ENCODE measurements around the gene ATP11A.

Gene ATP11A

GRCh38 chr13:112803422-112803821, 113.6 kb downstream of the ATP11A start:
- FAIRE-seq (no peak), DNase-seq (ENCODE audit: insufficient read length, low spot score) (no peak)
- TF ChIP-seq CTCF (IDR thresholded peaks at IDR 0.05; ENCODE audit: insufficient read depth, missing control alignments), result no peak

GRCh38 chr13:112804374-112804773, 114.5 kb downstream of the ATP11A start:
- no peak for DNase-seq (ENCODE audit: insufficient read length, low spot score)
- FAIRE-seq, result no peak
- no peak for TF ChIP-seq CTCF (IDR thresholded peaks at IDR 0.05; ENCODE audit: insufficient read depth, missing control alignments)

GRCh38 chr13:112806739-112807652, 117.2 kb downstream of the ATP11A start:
- DNase-seq (ENCODE audit: insufficient read length, low spot score) (no peak), FAIRE-seq (no peak)
- no peak for TF ChIP-seq CTCF (IDR thresholded peaks at IDR 0.05; ENCODE audit: insufficient read depth, missing control alignments)

DNA sequence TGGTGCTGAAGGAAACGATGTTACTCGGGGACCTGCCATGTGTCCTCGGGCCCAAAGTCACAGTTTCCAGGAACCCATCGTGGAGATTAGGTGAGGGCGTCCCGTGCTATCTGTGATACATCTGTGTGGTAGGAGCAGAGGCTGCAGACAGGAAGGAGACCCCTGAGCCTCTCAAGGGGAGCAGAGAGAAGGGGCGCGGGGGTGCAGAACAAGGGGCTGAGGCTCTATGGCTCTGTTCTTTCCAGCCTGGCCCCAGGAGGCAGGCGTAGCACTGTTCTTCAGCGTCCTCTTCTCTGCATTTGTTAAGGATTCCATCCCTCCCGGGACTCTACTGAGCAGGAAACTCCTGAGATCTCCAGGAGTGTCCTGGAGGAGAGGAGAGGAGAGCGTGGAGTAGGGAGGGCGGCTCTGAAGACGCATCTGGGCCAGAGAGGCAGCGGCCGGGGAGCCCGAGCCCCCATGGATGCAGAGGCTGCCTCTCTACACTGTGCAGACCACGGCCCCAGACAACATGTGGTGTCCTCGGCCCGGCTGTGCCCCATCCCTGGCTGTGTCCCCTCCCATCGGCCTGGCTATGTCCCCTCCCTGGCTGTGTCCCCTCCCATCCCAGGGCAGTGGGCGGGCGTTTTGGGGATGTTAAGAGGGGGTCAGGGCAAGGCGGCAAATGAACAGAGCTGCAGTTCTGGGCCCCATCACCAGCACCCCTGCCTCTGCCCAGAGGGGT, 118.0 kb downstream of the ATP11A start:
- no peak for FAIRE-seq
- no peak for TF ChIP-seq CTCF (IDR thresholded peaks at IDR 0.05; ENCODE audit: insufficient read depth, missing control alignments)

DNA sequence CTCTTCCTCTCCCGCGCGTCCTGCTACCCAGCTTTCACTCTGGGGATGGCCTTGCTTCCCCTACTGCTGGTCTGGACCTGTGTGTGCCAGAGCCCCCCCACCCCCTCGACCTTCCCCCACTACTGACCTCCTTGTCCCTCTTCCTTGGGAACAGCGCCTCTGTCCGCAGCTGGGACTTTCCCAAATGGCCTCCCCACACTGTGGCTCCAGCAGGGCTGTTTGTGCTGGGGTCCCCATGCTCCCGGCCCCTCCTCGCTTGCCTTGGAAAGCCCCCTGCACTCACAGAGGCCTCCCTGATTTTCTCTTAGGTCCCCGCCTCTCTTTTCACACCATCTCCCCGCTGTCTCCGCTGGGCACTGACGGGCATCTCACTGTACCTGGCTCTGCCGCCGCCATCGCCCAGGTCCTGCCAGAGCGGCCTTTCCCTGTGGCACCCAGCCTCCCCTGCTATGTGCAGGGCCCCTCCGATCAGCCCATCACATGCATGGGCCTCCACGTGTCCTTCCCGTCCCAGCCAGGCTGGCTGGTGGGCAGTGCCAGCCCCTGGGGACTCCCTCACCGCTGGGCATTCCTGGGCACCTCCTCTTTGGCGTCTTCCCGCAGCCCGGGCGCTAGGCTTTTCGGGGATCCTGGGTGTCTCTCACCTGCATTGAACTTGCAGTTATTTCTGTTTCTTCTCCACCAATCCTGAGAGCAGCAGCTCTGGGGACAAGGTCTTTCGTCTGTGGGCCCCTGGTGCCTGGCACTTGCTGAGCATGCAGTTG, 118.7 kb downstream of the ATP11A start:
- no peak for TF ChIP-seq CTCF (IDR thresholded peaks at IDR 0.05; ENCODE audit: insufficient read depth, missing control alignments)
- DNase-seq (ENCODE audit: insufficient read length, low spot score) (no peak), FAIRE-seq (no peak)

More for the DNA sequence above, 118.0 kb downstream of the ATP11A start:
- no peak for DNase-seq (ENCODE audit: insufficient read length, low spot score)

DNA sequence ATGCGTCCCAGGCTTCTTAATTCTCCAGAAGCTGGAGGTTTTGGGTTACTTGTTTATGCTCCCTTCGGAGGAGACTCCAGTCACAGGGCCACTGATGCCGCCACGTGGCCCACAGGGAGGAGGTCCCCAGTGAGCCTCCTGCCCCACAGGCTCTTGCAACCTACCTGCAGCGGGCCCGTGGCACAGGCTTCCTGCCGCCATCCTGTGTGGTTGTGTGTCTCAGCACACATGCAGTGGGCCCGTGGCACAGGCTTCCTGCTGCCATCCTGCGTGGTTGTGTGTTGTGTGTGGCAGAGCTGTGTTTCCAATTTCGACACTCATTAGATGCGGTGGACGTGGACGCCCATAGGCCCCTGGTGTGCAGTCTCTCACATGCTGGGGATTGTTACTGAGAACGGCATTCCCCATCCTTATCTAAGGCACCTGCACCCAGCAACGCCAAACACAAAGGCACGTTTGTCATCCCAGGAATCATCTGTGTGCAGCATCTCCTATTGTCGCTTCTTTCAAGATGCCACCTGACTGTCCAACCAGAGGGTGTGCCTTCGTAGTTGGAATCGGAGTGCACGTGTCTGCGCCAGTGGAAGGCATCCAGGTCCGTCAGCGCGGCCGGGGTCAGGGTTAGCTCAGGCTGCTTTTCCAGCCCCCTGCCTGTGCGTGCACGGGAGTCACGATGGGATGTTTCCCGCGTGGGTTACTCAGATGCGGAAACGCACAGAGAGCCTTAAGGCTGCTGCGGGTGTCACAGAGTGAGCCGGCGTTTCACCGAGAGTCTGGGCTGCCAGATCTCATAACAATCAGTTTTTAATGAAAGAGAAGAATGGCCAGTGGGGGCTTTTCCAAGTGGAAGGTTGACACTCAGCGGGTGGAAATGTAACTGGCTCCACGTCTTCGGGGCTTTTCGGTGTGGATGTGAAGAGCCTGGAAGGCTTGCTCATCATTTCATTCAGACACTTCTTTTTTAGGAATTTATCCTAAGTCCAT, 119.8 kb downstream of the ATP11A start:
- FAIRE-seq, result no peak
- no peak for TF ChIP-seq CTCF (IDR thresholded peaks at IDR 0.05; ENCODE audit: insufficient read depth, missing control alignments)
- no peak for DNase-seq (ENCODE audit: insufficient read length, low spot score)
